GM13976 (cell line): ENCODE results near the gene PLEKHA8.
A peak's percentile ranks its signal among the peaks of the same experiment; 100 is the strongest.
"Not testable (repeated sequence)": the region's sequence is repeated elsewhere in the genome, so short reads cannot be mapped to it uniquely, and the experiment has no call there.

Source experiments
- DNase-seq: peaks from one replicate; pipeline ENCODE4 v3.0.0; 2012; ENCODE audit warnings: low spot score
- CTCF ChIP-seq: IDR thresholded peaks from 2 replicates; pipeline ENCODE4 v1.5.1; 2012; ENCODE audit warnings: borderline replicate concordance, mild to moderate bottlenecking; ENCODE audit not compliant: insufficient read depth; ENCODE audit errors: extremely low read depth, missing control alignments, control extremely low read depth
- in situ Hi-C: fragments of 300-500 bp; cut with MboI; formaldehyde crosslinking; loops from one replicate; pipeline ENCODE4 v1.12.0; 2022; ENCODE audit warnings: low sequenced_read_pairs, mixed read lengths, inconsistent platforms; ENCODE audit not compliant: unreplicated experiment

PLEKHA8 gene

DNA sequence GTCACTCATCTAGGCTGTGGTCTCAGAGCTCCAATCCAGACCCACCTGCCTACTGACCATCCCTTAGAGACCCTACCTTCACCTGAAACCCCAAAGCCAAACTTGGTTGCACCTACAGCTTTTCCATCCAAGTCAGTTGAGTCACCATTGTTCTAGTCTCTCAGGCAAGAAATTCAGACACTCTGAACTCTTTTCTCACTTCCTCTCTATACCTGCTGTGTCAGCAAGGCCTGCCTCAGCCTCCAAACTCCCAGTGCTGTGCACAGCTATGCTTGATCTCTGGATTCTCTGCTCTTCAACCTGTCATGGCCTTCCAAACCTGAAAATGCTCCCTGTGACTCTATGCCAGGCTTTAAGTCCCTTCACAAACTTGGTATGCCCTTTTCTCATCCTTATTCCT lies 59.2 kb downstream of the PLEKHA8 start:
- DNase-seq: peak; percentile 27
- in situ Hi-C loops: no loop called here

GRCh38 chr7:30088362-30088761 lies 60.1 kb downstream of the PLEKHA8 start:
- no peak for TF ChIP-seq CTCF
- DNase-seq: no peak
- in situ Hi-C loops: no loop called here

More for the DNA sequence above, 59.2 kb downstream of the PLEKHA8 start:
- no peak for TF ChIP-seq CTCF

GRCh38 chr7:30090111-30090510 lies 61.9 kb downstream of the PLEKHA8 start:
- in situ Hi-C loops: no loop called here
- no peak for DNase-seq
- TF ChIP-seq CTCF: no peak

DNA sequence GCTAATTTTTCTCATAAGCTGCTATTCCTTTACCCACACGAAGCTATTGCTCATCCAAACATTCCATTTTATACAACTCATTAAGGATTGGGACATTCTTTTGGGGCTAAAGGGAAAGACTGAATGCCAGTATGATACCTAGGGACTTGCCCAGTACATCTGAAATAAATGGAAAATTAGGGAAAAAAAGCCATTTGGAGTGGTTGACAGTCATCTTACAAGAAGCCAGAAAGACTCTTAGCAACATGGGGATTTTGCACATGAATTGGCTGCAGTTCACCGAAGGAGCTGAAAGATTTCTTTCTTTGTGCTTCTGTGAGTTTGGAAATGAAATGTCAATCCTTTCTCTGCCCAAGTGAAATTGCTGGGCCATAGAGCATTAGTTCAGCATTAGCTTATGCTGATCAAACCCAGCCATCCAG lies 63.3 kb downstream of the PLEKHA8 start:
- DNase-seq: no peak
- in situ Hi-C loops: no loop called here
- TF ChIP-seq CTCF: no peak

- TF ChIP-seq CTCF: no peak
- in situ Hi-C loops: no loop called here
- no peak for DNase-seq
These were observed 63.8 kb downstream of the PLEKHA8 start for GRCh38 chr7:30091987-30092386.

DNA sequence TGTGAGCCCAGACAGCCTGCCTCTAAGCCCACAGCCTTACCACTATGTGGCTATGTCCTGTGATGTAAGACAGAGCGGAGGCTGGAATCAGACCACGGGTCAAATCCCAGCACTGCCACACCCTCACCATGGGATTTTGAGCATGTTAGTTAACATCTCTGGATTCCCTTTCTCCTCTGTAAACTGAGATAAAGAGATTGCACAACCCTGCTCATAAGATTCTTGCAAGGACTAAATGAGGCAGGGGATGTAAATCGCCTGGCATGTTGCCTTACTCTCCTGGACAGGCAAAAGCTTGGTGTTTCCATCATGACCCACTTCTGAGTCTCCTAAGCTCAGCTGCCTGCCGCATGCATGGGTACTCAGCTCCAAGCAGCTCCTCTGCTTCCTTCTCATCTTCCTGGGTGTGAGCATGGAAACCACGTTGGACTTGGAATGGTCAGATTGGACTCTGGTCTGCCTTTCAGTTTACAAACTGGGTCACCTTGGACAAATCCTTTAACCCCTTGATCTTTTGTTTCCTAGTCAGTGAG lies 65.3 kb downstream of the PLEKHA8 start:
- in situ Hi-C loops: no loop called here
- TF ChIP-seq CTCF: no peak
- no peak for DNase-seq

DNA sequence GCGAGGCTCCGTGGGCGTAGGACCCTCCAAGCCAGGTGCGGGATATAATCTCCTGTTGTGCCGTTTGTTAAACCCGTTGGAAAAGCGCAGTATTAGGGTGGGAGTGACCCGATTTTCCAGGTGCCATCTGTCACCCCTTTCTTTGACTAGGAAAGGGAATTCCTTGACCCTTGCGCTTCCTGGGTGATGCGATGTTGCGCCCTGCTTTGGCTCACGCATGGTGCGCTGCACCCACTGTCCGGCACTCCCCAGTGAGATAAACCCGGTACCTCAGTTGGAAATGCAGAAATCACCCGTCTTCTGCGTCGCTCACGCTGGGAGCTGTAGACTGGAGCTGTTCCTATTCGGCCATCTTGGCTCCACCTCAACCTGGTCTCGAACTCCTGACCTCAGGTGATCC lies 70.4 kb downstream of the PLEKHA8 start:
- in situ Hi-C loops, DNase-seq: not testable (repeated sequence)
